ENCODE results near the gene GALNT1.

Gene GALNT1

DNA sequence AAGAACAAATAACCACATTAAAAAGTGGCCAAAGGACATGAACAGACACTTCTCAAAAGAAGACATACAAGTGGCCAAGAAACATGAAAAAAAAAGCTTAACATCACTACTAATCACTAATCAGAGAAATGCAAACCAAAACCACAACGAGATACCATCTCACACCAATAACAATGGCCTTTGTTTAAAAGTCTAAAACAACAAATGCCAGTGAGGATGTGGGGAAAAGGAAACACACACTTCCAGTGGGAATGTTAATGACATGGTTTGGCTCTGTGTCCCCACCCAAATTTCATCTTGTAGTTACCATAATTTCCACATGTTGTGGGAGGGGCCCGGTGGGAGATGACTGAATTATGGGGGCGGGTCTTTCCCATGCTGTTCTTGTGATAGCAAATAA lies 147.1 kb downstream of the GALNT1 start:
- DNase-seq: no peak

DNA sequence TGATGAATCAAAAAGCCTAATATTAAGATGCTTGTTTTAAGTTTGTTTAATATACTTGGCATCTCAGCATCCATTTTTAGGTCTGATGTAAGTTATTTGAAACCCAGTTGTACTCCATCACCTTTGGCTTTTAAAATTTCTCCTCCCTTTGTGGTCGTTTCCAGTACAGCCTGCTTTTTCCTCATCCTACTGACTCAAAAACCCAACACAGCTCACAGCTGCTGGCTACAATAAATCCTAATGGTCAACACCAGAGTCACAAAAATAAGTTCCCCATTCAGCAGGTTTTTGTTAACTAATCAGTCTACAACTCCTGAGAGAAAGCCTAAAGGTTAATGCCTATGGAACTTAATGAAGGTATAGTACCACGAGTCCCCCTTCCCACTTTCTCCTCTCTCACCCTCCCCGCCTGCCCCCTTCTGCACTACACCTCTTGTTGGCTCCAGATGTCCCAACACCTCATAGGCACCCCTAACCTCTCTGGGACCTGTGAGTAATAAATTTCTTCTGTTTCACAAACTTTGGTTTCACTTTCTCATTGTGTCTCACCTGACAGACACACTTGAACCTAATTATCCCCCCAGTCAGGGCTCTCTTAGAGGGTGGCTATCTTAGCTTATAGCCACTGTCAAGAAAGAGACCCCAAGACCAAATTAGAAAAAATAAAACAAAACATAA lies 148.6 kb downstream of the GALNT1 start:
- DNase-seq: peak; percentile 57

DNA sequence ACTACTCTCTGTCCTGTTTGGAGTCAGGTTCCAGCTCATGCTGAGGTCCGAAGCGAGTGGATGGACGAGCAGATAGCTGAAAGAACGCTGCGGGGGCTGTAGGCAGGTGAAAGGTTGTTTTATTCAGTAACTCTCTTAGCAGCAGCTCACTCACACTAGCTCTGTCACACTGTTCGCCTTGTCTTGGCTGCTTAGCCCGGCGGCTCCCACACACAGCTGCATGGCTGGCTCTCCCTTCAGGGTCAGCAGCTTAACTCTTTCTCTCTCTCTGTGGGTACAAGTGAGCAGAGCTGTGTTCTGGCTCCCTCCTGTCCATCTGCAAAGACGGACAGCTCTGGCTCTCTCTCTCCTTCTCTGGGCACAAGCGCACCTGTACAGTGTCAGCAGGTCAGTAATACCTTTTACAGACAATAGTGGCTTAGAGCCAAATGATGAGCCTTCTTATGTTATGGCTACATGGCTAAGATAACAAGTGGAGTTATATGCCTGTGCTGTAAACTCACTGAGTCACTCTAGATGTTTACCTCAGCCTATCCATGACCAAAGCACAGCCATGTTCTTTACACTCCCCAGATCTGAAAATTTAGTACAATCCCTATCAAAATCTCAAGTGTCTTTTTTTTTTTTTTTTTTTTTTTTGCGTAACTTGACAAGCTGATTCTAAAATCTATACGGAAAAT lies 149.3 kb downstream of the GALNT1 start:
- peak; percentile 76 for DNase-seq

- no peak for DNase-seq
Observed at GRCh38 chr18:35731701-35732100, 150.2 kb downstream of the GALNT1 start.

GRCh38 chr18:35732162-35732561 lies 150.6 kb downstream of the GALNT1 start:
- no peak for DNase-seq

DNA sequence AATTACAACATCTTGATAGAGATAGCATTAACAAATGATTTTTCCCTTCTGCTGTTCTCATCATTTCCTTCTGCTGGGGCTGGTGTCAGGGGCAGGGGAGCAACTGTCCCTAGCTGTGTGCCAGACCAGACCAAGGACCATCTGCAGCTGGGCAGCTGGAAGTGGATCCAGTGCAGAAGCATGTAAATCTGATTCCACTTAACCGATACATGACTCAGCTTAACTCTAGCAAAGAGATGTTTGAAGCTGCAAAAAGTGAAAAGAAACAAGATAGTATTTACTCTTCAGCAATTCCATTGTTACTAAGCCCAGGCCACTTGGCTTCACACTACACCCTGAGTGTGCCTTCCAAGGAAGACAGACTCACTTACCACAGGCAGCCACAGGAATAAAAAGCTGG lies 151.1 kb downstream of the GALNT1 start:
- no peak for DNase-seq

DNA sequence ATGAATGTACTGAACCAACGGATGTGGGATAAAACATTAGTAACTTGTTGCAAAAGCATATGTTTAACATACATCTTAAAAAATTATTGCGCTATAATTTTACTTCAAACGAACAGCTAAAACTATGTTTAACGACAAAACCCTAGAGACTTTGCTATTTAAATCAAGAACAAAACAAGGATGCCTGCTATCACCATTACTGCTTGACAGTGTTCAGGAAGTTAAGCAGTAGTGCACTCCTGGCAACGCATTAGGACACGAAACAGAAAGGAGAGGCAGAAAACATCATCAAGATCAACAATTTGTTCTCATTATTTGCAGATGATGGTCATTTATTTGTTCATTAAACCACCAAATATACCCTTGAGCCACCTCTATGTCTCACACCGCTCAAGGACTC lies 151.9 kb downstream of the GALNT1 start:
- no peak for DNase-seq

DNA sequence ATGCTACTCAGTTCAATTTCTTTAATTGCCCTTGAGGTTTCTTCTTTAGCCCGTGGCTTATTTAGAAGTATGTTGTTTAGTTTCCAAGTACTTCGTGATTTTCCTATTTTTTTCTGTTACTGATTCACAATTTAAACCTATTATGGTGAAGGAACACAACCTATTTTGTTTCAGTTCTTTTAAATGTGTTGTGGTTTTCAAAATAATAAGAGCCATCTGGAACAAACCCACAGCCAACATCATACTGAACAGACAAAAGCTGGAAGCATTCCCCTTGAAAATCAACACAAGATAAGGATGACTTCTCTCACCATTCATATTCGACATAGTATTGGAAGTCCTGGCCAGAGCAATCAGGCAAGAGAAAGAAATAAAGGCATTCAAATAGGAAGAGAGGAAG lies 155.2 kb downstream of the GALNT1 start:
- no peak for DNase-seq

DNA sequence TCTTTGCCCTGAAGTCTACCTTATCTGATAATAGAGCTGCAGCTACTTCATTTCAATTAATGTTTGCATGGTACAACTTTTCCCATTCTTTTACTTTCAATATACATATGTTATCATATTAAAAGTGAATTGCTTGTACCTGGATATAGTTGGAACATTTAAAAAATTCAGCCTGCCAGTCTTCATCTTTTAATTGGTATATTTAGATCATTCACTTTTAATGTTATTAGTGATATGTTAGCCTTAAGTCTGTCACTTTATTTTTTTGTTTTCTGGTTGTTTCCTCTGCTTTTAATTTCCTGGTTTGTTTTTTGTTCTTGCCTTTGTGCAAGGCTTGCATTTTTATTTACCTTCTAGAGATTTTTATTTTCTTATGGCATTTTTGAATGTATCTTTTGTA lies 158.2 kb downstream of the GALNT1 start:
- no peak for DNase-seq

- no peak for DNase-seq
Observed at GRCh38 chr18:35740656-35741055, 159.1 kb downstream of the GALNT1 start.

DNA sequence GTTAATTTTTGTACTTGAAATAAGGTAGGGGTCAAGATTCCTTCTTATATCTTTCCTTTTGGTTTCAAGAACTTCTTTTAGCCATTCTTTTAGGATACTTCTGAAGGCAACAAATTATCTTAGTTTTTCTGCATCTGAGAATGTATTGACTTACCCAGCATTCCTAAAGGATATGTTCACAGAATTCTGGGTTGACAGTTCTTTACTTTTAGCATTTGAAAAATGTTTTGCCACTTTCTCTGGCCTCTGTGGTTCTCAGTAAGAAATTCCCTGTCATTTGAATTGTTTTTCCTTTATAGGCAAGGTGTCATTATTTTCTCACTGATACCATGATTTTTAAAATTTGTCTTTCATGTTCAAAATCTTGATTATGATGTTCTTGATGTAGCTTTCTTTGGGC lies 162.4 kb downstream of the GALNT1 start:
- no peak for DNase-seq

- no peak for DNase-seq
Observed at GRCh38 chr18:35745814-35746213, 164.3 kb downstream of the GALNT1 start.

GRCh38 chr18:35746826-35747339 lies 165.3 kb downstream of the GALNT1 start:
- DNase-seq: no peak

DNA sequence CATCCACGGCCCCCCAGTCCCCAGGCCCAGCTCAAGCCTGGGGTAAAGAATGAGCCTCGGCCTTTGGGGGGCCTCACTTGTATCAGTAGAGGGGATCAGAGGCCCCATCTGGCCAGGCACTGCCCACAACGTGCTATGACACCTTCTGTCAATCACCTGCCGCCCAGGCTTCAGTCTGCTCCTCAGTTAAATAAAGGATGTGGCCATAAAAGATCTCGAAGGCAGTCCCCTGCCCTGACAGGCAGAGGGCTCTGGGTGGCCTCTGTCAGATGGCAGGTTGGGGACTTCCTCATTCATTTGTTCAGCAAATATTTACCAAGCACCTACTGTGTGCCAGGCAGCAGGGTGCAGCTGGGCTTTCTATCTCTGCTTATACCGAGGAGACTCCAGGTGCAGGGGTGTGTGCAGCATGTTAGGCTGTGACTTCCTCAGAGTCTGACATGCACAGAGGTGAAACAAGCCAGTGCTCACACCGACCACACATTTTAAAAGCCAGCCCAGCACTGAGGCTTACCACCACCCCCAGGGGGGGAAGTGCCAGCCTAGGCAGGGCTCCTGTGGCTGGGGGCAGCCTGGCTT lies 166.4 kb downstream of the GALNT1 start:
- no peak for DNase-seq

GRCh38 chr18:35749701-35750100 lies 168.2 kb downstream of the GALNT1 start:
- no peak for DNase-seq

DNA sequence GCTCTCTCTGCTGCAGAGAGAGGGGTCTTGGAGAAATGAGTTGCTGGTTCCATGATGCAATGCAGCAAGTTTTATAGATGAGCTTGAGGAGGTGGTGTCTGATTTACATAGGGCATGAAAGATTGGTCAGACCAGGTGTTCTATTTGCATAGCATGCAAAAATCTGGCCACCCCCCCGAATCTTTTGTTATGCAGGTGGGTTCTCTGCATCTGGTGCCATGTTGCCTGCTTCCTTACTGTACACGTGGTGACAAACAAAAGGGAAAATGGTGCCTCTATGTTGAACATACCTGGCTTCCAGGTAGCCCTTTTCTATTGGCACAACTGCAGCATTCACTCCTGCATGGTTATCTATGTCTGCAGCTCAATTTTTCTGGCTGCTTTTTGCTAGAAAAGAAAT lies 169.4 kb downstream of the GALNT1 start:
- no peak for DNase-seq

DNA sequence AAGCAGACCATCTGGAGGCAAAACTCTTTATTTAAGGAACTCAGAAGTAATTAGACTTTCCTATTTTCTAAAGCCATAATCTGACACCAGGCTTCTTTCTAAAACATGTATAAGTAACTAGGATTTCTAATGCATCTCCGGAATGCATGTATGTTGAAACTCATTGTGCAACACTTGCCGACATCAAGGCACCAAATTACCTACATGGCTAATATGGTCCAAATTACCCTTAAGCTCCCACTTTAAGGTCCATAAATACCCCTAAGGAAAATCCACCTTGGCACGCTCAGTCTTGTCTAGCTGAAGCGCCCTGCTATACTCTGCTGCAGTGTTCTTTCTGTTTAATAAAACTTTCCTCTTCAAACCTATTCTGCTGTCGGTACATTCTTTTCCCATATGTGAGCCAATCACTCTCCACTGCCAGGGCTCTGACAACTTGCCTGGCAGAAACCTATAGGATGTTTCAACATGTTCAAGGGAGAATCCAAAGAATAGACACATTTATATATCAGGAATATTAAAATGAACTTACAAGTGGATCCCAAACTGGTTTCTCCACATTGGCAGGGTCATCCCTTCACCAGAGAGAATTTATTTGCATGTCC lies 171.9 kb downstream of the GALNT1 start:
- DNase-seq: no peak

GRCh38 chr18:35754464-35754863 lies 172.9 kb downstream of the GALNT1 start:
- DNase-seq: no peak

DNA sequence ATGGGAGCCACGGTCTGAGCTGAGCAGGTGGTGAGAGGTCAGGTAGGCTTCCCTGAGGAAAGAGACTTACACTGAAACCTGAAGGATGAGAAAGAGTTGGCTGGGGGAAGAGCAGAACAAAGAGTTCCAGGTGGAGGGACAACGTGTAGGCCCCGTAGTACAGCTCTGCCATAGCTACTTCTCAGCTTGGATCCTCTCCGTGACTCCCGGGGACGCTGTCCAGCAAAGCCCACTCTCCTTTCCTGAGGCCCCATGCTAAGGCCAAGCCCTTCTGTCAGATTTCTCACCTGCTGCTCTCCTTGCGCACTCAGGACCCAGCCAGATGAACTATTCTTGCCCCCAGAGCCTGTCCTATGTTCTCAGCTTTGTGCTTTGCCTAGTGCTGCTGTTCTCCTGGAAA lies 173.8 kb downstream of the GALNT1 start:
- DNase-seq: no peak

DNA sequence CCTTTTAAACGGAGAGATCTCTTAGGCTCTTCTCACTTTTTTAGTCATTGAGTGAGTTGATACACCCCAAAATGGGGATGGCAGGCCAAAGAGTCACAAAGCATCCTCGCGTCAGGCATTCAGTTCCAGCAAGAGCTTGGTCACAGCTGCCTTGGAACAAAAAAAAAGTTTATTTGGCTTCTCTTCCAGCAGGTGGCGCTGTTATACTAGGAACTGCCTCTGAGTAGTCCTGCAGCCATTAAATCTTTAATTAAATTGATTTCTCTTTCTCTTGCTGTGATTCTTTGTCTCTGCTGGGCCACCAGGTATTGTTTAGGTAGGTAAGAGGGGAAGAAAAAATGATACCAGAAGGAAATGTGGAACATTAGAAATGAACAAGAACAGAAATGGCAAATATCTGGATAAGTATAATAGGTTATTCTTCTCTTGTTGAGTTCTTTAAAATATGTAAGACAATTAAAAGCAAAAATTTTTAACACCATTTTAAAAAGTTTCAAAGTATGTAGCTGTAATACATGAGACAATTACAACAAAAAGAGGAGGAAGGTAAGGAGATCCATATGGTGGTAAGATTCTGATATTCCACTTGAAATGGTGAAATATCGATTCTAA lies 175.1 kb downstream of the GALNT1 start:
- peak; percentile 52 for DNase-seq
